ENCODE results near the gene CENPX. TPM values are rescaled to one million over a fixed set of nuclear protein-coding genes. Genes with fewer than 3 reads are reported as not detected.
A peak's percentile ranks its signal among the peaks of the same experiment; 100 is the strongest.

CENPX gene
- total and polyA plus RNA-seq, 2 of the 13 experiments (the other 11 are each of a cell fraction or from before 2014, with no cell fraction given) = 92.7 to 170 TPM

DNA sequence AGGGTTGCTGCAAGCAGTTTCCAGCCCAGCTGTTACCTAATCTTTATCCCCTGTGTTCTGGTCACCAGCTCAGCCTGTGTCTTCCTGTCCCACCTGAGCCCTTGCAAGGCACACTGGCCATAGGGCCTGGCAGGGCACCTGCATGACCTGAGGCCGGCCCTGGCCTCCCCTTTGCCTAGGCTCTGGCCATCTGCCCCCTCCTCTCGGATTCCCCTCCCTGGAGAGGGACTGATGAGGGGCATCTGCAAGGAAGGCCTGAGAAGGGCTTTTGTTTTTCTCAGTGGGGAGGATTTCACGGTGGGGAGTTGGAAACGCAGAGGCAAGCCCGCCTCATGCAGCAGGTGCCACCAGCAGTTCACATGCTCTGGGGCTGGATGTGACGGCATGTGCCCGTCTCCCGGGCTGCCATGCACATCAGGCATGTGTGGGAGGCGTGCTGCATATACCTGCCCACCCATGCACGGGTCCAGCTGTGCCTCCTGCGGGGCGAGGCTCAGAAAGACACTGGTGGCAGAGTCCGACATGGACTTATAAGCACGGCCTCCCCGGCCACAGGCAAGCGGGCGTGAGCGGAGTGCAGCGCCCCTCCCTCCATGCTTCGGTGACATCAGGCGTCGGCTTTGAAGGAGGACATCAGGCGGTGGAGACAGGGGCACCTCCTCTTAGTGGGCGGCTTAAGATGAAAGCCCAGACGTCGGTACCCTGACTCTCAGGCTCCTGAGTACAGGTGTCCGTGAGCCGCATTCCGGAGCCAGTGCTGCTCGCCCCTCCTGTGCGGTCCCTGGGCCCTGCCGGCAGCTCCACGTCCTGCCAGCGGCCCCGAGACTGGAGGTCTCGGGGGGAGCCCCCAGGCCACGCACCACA lies 28.7 kb downstream of the CENPX start (continued):
- TF ChIP-seq RBFOX2 (IDR thresholded peaks at IDR 0.05; ENCODE audit: low read depth, low read length) = no peak
- peak; percentile 50; the same call in 1 of the 2 replicates for TF ChIP-seq FOSL2 (CRISPR knock-in tag; IDR thresholded peaks at IDR 0.05)
- no peak for TF ChIP-seq HDAC6 (IDR thresholded peaks at IDR 0.05; ENCODE audit: low read depth, low read length)
- TF ChIP-seq HMG20A (CRISPR knock-in tag; IDR thresholded peaks at IDR 0.05; ENCODE audit: borderline replicate concordance) = no peak; the same call in 1 of the 2 replicates
- TF ChIP-seq NCOA1 (CRISPR knock-in tag; IDR thresholded peaks at IDR 0.05) = 0 out of 2 replicates have a peak, but pooled peaks have one; percentile 80
- no peak for TF ChIP-seq KDM1A (CRISPR knock-in tag; IDR thresholded peaks at IDR 0.05)
- TF ChIP-seq, protein P1, sequence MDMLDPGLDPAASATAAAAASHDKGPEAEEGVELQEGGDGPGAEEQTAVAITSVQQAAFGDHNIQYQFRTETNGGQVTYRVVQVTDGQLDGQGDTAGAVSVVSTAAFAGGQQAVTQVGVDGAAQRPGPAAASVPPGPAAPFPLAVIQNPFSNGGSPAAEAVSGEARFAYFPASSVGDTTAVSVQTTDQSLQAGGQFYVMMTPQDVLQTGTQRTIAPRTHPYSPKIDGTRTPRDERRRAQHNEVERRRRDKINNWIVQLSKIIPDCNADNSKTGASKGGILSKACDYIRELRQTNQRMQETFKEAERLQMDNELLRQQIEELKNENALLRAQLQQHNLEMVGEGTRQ (IDR thresholded peaks at IDR 0.05; ENCODE audit: low read depth, low read length) = 0 out of 2 replicates have a peak, but pooled peaks have one; percentile 12
- TF ChIP-seq, protein P1 (CRISPR knock-in tag; IDR thresholded peaks at IDR 0.05; ENCODE audit: borderline replicate concordance) = no peak
- peak; percentile 46; the same call in 1 of the 2 replicates for TF ChIP-seq ZNF552 (CRISPR knock-in tag; IDR thresholded peaks at IDR 0.05; ENCODE audit: borderline replicate concordance)
- TF ChIP-seq SNRNP70 (IDR thresholded peaks at IDR 0.05; ENCODE audit: low read depth, low read length) = no peak
- peak; percentile 9 for TF ChIP-seq CBX1 (IDR thresholded peaks at IDR 0.05; ENCODE audit: low read depth)
- TF ChIP-seq, protein P2, sequence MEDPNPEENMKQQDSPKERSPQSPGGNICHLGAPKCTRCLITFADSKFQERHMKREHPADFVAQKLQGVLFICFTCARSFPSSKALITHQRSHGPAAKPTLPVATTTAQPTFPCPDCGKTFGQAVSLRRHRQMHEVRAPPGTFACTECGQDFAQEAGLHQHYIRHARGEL (CRISPR knock-in tag; IDR thresholded peaks at IDR 0.05) = no peak
- peak; percentile 57 for TF ChIP-seq HES4 (CRISPR knock-in tag; IDR thresholded peaks at IDR 0.05; ENCODE audit: borderline replicate concordance)
- no peak for TF ChIP-seq KDM5B (CRISPR knock-in tag; IDR thresholded peaks at IDR 0.05; ENCODE audit: borderline replicate concordance)
- TF ChIP-seq ZMYM3 (CRISPR knock-in tag; IDR thresholded peaks at IDR 0.05) = no peak
- TF ChIP-seq, protein P3, sequence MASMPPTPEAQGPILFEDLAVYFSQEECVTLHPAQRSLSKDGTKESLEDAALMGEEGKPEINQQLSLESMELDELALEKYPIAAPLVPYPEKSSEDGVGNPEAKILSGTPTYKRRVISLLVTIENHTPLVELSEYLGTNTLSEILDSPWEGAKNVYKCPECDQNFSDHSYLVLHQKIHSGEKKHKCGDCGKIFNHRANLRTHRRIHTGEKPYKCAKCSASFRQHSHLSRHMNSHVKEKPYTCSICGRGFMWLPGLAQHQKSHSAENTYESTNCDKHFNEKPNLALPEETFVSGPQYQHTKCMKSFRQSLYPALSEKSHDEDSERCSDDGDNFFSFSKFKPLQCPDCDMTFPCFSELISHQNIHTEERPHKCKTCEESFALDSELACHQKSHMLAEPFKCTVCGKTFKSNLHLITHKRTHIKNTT (CRISPR knock-in tag; IDR thresholded peaks at IDR 0.05) = no peak
- TF ChIP-seq FOXK2 (IDR thresholded peaks at IDR 0.05) = no peak
- 0 out of 2 replicates have a peak, but pooled peaks have one; percentile 46 for TF ChIP-seq MXD4 (CRISPR knock-in tag; IDR thresholded peaks at IDR 0.05)
- TF ChIP-seq, protein P4, sequence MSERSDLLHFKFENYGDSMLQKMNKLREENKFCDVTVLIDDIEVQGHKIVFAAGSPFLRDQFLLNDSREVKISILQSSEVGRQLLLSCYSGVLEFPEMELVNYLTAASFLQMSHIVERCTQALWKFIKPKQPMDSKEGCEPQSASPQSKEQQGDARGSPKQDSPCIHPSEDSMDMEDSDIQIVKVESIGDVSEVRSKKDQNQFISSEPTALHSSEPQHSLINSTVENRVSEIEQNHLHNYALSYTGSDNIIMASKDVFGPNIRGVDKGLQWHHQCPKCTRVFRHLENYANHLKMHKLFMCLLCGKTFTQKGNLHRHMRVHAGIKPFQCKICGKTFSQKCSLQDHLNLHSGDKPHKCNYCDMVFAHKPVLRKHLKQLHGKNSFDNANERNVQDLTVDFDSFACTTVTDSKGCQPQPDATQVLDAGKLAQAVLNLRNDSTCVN (CRISPR knock-in tag; IDR thresholded peaks at IDR 0.05; ENCODE audit: borderline replicate concordance) = peak; percentile 41; the same call in 1 of the 2 replicates
- TF ChIP-seq, protein P5, sequence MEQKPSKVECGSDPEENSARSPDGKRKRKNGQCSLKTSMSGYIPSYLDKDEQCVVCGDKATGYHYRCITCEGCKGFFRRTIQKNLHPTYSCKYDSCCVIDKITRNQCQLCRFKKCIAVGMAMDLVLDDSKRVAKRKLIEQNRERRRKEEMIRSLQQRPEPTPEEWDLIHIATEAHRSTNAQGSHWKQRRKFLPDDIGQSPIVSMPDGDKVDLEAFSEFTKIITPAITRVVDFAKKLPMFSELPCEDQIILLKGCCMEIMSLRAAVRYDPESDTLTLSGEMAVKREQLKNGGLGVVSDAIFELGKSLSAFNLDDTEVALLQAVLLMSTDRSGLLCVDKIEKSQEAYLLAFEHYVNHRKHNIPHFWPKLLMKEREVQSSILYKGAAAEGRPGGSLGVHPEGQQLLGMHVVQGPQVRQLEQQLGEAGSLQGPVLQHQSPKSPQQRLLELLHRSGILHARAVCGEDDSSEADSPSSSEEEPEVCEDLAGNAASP (CRISPR knock-in tag; IDR thresholded peaks at IDR 0.05; ENCODE audit: borderline replicate concordance) = no peak
- TF ChIP-seq, protein P6, sequence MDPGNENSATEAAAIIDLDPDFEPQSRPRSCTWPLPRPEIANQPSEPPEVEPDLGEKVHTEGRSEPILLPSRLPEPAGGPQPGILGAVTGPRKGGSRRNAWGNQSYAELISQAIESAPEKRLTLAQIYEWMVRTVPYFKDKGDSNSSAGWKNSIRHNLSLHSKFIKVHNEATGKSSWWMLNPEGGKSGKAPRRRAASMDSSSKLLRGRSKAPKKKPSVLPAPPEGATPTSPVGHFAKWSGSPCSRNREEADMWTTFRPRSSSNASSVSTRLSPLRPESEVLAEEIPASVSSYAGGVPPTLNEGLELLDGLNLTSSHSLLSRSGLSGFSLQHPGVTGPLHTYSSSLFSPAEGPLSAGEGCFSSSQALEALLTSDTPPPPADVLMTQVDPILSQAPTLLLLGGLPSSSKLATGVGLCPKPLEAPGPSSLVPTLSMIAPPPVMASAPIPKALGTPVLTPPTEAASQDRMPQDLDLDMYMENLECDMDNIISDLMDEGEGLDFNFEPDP (CRISPR knock-in tag; conservative IDR thresholded peaks at IDR 0.05) = no peak
- peak; percentile 46 for TF ChIP-seq SATB2 (CRISPR knock-in tag; IDR thresholded peaks at IDR 0.05)

All from HepG2 (cell line).